8988T (cell line): ENCODE measurements around the gene RAB11A.

ENCODE experiments used
- DNase-seq: peaks from one replicate; pipeline ENCODE4 v3.0.0; 2011

RAB11A gene

DNA sequence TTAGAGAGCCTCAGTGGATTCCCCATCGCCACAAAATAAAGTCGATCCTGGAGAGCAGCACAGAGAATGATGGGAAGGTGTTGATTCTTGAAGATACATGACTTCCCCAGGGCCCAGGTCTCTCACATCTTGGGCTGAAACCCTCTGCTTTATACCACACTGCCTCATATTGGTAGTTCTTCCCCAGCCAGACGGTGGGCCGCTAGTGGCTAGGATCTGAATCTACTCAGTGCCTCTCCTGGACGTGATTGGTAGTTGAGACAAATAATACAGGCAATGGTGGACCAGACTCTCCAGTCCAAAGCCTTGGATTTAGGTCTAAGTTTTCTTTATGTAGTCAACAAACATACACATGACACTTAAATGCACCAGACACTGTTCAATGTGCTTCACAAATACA is 49.7 kb downstream of the RAB11A start:
- no peak for DNase-seq

GRCh38 chr15:65919353-65919752 is 50.1 kb downstream of the RAB11A start:
- DNase-seq: no peak

DNA sequence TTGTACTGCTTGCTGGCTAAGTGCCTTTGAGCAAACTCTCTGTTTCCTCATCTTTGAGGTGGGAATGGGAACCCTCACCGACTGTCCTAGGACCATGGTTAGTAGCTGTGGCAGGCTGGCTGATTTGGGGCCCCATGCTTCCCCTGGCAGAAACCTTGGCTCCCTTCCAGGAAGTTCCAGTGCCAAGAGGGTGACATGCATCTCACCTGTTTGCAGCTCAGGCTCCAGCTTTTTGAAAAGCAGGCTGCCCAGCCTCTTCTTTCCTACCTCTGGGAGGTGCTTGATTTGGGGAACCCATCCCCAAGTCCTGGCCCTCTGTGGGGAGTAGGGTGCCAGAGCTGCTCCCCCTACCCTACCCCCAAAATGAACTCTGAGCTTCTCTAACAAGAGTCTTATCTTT is 50.8 kb downstream of the RAB11A start:
- no peak for DNase-seq

GRCh38 chr15:65920825-65921309 is 51.6 kb downstream of the RAB11A start:
- DNase-seq: no peak

GRCh38 chr15:65921780-65922179 is 52.5 kb downstream of the RAB11A start:
- no peak for DNase-seq

DNA sequence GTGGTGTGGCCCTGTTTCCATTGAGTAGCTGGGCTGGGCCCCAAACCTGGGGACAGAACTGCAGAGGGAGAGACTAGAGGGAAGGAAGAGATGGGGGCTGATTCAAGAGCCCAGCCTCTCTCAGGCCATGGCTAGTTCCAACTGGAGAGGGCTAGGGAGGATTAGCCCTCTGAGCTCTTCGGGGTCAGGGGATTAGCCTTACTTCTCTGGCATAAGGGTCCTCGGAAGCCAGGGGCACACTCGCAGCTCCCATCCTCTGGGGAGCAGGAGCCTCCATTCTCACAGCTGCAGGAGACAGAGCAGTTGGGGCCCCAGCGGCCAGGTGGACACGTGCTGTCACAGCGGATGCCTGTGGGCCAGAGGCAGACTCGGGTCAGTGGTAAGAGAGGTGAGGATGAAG is 53.3 kb downstream of the RAB11A start:
- DNase-seq: no peak

DNA sequence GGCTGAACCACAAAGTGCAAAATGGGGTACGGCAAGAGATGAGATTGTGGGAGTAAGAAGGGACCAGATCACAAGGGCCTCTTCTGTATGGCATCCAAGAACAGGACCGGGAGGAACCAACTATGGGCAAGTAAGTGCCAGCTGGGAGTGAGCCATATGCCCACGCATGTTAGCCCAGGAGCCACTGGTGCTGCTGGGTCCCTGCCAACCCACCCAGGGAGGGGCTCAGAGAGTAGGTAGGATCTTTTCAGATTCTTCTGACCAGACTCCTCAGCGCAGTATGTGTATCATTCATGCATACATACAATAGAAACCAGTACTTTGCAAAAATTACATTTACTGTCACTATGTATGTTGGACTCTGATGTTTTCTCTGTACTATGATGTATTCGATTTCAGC is 54.0 kb downstream of the RAB11A start:
- no peak for DNase-seq

GRCh38 chr15:65924004-65924403 is 54.7 kb downstream of the RAB11A start:
- DNase-seq: no peak

DNA sequence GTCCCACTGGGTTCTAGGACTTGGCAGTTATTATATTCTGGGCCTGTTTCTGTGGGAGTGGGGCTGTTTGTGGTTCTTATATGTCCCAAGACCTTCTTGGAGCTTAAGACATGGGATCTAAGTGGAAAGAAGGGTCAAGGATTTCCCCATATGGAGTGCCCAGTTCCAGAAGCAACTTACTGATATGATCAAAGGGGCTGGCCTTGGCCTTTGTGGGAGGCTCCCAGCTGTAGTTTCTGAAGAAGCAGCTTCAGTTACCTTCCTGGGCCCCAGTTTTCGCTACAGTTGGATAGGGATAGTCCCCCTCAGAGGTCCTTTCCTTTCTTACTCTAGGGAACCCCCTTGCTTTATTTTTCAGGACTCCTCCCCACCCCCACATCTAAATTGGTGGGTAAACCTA is 56.0 kb downstream of the RAB11A start:
- no peak for DNase-seq

DNA sequence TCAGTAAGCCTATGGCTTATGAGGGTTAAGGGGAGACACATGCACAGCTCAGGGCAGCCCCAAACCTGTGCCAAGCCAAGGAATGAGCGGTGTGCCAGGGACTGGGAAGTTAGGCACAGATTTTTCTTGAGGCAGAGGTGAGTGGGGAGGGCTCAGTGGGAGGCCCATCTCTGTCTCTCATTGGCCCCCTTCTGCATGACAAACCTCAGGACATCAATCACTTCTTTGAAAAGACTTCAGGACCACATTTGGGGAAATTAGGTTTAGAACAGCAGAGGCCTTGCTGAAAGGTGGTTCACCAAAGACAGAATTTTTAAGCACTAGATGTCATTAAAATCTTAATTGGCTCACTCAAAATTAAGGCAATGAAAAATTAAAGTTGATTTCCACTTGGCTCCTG is 57.2 kb downstream of the RAB11A start:
- no peak for DNase-seq

DNA sequence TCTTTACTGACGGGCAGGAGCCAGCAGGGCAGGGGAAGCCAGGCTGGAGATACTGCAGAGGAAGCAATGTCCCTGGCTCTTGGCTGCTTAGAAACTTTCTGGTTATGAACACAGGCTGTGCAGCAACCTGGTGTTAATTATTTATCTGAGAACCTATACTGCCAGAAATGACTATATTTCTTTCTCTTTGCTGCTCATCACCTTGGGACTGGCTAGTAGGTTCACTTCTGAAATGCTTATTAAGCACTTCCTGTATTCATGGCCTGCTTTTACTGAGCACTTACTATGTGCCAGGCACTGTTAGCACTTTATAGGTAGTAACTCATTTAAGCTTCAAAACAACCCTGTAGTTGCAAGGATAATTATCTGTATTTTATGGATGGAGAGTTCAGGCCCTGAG is 57.6 kb downstream of the RAB11A start:
- no peak for DNase-seq

DNA sequence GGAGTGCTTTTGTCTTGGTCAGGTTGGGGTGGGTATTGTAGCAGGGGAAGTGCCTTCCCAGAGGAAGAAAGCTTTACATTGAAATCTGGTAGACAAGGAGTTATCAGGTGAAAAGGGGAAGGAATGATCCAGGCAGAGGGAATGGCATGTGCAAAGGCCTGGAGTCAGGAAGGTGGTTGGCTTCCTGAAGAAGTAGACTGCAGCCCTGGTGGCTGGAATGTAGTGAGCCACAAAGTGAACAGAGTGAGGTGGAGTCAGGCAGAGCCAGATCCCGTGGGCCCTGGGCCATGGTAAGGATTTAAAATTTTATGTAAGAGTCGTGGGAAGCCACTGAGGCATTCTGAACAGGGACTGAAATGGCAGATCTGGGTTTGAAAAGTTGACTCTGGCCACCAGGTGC is 58.3 kb downstream of the RAB11A start:
- no peak for DNase-seq

DNA sequence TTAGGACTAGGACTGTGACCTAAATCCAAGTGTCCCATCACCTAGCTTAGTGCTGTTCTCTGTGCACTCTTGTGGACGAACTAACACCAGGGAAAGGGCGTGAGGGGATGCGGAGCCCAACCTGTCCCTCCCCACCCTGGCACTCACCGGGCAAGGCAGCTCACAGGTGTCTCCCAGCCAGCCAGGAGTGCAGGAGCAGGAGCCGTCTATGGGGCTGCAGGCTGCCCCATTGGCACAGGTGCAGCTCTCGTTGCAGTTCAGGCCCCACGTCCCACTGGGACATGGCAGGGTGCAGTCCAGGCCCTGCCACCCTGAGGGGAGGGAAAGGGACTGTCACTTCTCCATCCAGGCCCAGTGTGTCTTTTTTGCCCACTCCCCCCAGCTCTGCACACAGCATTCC is 60.3 kb downstream of the RAB11A start:
- no peak for DNase-seq

DNA sequence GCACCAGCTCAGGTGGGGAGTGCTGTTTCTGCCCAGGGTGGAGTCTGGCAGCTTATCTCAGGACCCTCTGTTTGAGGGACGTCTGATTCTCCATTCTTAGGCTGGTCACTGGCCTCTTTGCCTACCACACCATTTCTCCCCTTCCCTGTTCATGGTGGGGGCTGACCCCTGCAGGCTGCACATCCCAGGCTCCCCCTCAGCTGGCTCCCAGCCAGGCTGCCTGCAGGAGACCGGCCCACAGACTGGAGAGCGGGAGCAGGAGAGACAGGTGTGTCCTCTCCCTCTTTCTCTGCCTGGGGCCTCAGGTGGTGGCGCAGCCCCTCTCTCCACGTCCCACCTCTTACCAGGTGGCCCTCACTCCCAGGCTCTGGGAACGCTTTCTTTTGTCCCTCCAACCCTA is 60.8 kb downstream of the RAB11A start:
- no peak for DNase-seq

GRCh38 chr15:65931221-65931620 is 61.9 kb downstream of the RAB11A start:
- no peak for DNase-seq

DNA sequence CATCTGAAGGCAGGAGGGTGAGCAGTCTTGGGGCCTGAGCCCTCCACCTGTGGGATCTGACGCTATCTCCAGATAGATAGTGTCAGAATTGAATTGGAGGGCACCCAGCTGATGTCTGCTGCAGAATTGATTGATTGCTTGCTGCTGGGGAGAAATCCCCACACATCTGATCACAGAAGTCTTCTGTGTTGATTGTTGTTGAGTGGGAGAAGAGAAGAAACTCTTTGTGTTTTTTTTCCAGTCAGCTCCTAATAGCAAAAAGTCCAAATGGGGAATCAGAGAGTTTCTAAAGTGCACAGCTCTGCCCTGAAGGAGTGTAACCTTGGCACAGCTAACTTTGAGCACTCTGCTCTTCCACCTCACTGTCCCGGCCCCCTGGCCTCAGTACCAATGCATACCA is 66.1 kb downstream of the RAB11A start:
- DNase-seq: no peak

DNA sequence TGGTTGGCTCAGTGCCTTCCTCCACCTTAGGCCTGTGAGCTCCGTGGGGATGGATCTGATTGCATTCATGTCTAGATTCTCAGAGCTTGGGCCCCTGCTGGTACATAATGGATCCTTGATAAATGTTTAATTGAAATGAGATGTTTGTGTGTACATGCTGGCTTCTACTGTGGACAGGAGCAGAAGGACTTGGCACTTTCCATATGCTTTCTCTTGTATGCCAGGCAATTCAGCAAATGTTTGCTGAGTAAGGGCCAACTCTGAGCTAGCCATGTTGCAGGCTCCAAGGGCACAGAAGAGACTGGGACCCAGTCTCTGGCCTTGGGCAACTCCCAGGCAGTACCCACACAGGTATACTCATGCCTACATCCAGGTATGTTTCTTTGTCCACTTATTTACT is 67.0 kb downstream of the RAB11A start:
- no peak for DNase-seq

GRCh38 chr15:65937054-65937453 is 67.8 kb downstream of the RAB11A start:
- DNase-seq: no peak

GRCh38 chr15:65937476-65937875 is 68.2 kb downstream of the RAB11A start:
- no peak for DNase-seq

DNA sequence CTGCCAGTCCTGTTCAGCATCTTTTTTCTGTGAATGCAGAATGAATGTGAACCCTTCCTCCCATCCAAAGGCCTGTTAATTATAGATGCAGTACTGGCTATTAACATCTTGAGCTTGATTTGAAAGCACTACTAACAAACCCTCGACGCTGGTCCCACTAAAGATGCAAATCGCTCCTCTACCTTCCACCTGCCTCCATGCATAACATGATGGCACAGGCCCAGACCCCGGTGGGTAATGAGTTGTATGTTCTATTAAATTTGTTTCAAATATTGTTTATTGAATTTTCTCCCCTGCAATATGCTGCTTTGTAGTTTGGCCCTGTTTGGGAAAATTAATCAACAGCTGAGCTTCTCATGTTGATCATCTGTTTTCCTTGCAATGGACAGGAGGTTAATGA is 69.3 kb downstream of the RAB11A start:
- no peak for DNase-seq

DNA sequence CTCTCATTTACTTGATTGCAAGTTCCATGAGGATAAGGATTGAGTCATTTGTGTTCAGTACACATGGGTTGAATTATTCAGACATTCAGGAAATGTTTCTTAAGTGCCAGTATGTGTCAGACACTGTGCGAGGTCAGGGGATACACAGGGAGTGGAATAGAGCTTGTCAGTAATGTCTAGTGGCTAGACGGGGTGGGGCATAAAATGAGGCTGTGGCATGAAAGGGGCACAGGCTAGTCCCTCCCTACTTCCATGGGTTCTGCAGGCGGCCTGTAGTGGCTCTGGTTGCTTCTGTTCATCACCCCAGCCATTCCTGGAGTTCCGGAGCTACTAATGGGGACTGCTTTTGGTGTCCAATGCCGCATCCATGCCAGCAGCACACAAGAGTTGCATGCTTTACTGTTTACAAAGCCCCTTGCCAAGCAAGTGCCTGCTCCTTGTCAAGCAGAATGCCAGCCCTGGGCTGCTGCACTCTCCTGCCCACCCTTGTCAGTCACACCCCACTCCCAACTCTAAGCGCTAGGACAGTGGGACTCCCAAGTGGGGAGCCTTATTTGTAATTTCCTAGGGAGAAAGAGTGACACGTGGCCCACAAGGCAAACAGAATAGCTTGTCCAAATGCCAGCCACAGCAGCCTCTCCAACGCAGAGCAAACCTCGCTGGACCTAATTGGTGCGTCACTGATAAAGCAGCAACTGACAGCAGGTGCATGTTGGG is 70.8 kb downstream of the RAB11A start:
- DNase-seq: no peak

DNA sequence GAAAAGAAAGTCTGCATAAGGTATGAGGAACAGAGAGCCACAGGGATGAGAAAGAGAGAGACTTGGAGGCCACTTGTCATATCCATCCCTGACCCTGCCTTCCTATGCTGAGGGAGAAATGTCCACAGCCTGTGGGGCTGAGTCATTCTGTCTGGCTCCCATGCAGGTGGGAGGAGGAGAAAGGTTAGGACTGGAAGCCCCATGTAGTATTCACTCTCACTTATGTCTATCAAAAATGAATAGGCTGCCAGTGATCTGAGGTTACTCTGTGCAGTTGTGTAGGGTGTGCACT is 71.3 kb downstream of the RAB11A start:
- DNase-seq: no peak
